HG03565 (cell line): ENCODE results near the gene SLC16A1.
"Not testable (repeated sequence)": the region's sequence is repeated elsewhere in the genome, so short reads cannot be mapped to it uniquely, and the experiment has no call there.

Experiments
- ATAC-seq: cut with Tn5 transposase; IDR thresholded peaks from one replicate; pipeline ENCODE4 v1.9.1; 2021; ENCODE audit warnings: mild to moderate bottlenecking, moderate library complexity; ENCODE audit not compliant: unreplicated experiment

SLC16A1 gene, protein sequence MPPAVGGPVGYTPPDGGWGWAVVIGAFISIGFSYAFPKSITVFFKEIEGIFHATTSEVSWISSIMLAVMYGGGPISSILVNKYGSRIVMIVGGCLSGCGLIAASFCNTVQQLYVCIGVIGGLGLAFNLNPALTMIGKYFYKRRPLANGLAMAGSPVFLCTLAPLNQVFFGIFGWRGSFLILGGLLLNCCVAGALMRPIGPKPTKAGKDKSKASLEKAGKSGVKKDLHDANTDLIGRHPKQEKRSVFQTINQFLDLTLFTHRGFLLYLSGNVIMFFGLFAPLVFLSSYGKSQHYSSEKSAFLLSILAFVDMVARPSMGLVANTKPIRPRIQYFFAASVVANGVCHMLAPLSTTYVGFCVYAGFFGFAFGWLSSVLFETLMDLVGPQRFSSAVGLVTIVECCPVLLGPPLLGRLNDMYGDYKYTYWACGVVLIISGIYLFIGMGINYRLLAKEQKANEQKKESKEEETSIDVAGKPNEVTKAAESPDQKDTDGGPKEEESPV

DNA sequence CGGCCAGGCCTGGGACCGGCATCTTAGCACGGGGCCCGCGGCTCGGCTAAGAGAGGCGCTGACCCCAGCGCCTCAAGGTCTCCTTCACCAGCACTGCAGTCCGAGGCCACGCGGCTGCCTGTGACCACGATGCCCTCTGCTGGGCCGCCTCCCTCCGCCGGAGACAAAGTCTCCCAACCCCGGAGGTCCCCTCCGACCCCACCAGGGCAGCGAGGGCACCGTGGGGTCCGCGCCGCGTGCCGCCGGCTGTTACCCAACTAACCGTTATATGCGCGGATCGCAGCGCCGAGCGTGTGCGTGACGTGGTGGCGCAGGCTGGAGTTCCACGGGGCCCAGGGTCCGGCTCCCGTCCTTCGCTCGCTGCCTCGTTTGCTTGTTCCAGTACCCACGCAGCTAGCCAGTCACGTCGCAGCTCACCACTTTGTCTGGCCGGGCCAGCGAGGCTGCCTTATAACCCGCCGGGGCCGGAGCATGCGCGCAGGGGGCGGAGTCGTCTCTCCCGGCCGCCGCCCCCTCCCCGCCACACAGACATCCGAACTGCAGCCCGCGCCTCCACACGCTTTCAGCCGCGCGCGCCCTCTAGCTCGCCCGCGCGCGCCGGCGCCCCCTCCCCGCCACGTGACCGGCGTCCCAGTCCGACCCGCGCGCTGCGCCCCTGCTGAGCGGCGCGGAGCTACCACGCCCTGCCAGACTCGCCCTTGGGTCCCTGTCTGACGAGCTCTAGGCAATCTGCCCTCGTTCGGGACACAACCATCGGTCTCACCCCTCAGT, at the start of gene SLC16A1:
TSS of gene SLC16A1 (minus strand) at position 424 of the 771 bp plus-strand sequence. CDS start 26,888 bp downstream, outside the sequence.
- ATAC-seq: peak; percentile 54

DNA sequence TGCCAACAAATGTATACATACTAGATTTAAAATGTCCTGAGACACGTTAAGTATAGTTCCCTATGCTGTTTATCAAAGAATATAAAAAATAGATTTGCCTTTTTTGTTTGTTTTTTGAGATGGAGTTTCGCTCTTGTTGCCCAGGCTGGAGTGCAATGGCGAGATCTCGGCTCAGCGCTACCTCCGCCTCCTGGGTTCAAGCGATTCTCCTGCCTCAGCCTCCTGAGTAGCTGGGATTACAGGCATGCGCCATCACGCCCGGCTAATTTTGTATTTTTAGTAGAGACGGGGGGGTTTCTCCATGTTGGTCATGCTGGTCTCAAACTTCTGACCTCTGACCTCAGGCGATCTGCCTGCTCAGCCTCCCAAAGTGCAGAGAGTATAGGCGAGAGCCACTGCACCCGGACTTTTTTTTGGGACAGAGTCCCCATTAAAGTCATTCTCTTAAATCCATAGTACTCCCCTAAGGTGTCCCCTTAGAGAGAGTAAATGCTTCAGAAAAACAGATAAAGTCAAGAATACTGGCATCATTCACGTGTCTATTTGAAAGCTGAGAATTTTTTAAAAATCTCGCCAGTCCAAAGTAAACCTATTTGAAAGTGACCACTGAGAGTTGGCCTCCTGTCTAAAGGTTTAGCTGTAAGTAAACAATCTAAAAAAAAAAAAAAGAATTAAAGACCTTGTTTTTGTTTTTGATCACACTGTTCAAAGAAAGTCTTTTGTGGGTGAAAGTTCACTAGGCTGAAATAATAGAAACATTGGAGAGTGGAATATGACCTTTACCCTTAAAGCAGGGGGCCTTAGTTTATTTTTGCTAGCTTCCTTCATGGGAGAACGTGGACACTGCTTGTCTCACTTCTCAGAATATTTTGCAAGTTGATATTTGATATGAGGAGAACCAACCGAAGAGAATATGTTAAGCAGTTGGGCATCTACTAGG, 48.0 kb upstream of the SLC16A1 start:
- ATAC-seq: no peak

DNA sequence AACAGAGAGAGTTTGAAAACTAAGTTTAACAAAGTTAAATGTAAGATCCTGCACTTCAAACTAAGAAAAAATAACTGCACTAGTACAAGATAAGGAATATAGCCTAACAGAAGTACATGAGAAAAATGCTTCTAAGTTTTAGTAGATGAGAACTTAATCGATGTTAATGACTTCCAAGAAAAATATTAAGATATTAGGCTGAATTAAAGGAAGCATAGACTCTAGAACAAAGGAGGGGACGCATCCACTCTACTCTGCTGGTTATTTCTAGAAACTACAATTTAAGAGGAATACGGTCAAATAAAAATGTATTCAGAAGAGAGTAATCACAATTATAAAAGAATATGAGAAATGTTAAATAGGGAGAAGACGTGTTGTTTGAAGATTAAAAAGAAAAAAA, 46.3 kb upstream of the SLC16A1 start:
- ATAC-seq: no peak

DNA sequence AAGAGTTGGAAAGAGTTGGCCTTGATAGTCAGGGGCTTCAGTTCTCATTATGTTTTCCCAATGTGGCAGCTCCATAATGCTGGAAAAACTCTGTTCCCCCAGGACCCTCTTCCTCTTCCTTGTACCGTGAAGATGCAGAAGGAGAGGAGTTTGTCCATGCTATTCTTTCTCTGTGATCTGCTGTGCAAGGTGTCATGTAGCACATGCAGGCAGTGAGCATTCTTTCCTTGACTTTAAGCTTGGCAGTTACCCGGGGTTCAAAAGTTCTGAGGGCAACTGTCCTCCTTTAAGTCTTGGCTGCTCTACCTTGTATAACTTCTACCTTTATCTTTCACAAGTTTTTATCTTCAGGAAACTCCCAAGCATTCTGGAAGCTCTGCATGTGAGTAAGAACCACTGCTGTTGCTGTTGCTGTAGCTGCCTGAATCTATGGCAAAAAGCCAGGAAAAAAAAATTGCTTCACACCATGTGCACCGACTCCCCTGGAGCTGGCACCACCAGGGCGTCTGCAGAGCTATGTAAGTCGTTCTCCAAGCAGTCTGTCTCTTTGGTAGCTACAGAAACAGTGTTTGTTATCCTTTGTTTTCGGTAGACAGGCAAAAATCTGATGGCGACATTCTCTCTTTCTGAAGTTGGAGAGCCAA, 42.7 kb upstream of the SLC16A1 start:
- no peak for ATAC-seq

DNA sequence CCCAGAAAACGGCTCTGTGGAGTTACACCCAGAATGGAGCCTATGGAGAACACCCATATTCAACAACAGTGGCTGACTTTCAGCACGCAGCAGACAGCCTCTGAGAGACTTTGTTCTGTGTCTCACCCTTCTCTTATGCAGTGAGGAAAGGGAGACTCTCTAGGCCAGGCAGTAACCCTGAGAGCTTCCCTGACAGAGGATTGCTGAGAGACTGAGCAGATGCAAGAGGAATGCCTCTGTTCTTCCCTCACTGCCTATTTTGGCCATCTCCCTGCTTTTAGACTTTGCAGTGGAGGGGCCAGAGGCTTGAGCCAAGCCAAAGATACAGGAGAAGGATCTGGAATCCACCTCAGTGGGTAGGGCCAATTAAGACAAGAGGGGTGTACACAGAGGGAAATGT, 41.8 kb upstream of the SLC16A1 start:
- ATAC-seq: no peak

DNA sequence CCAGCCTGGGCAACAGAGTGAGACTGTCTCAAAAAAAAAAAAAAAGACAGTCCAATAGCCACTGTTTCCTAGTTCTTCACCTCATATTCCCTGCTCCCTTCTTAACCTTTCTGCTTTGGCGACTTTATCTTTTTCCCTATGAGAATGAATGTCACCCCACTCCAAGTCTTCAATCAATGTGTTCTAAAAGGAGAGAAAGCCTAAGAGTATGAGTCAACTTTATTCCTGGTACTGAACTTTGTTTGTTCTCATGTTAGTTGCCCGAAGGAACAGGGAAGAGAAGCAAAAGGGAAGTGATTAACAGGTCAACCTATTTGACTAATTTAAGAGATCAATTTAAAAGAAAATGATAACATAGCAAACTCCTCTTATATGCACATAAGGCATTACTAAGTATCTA, 39.9 kb upstream of the SLC16A1 start:
- no peak for ATAC-seq

DNA sequence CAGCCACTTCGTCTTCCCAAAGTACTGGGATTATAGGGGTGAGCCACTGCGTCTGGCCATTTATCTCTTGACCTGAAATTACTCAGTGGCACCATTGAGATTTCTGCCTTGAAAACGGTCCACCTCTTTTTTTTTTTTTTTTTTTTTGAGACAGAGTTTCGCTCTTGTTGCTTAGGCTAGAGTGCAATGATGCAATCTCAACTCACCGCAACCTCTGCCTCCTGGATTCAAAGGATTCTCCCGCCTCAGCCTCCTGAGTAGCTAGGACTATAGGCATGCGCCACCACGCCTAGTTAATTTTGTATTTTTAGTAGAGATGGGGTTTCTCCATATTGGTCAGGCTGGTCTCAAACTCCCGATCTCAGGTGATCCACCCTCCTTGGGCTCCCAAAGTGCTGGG, 39.0 kb upstream of the SLC16A1 start:
- not testable (repeated sequence) for ATAC-seq

DNA sequence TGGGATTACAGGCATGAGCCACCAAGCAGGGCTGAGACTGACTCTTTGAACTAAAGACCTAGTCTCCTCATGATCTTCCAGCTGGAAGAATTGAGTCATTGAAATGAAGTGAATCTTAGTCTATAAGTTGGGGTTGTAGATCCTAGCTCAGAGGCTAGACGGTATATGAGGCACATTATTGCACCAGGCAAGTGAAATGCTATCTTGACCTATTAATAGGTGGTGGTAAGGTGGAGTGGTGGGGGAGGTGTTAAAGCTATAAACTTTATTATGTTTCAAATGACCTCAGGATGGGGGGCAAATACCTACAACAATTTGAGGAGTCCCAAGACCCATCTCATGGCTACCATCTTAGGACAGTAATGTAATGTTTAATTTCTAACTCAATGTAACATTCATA, 36.8 kb upstream of the SLC16A1 start:
- ATAC-seq: no peak

DNA sequence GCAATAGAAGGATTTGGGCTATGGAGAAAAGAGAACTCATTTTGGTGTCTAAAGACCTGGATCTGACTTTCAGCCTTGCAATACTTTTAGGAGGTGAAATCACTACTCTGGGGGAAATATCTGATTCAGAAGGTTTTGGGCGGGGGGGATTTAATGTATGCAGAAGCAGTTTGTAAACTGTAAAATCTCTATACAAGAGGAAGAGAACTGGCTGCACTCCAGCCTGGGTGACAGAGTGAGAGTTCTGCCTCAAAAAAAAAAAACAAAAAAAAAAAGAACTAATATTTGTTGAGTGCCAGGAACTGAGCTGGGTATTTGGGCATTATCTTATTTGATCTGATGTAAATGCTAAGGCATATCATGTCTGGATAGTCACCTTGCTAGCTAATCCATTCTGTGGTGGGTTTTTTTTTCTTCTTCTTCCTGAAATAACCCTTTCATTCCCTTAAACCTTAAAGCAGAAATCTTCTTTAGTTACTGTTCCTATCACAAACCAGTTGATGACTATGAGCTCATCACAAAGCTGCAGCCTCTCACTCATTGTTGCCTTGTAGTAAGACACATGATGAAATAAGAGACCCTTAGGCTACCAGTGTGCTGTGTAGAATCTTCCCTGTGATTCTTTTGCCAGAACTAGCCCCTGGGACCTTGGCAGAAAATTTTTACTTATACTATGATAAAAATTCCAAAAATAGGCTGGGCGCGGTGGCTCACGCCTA, 35.6 kb upstream of the SLC16A1 start:
- no peak for ATAC-seq

DNA sequence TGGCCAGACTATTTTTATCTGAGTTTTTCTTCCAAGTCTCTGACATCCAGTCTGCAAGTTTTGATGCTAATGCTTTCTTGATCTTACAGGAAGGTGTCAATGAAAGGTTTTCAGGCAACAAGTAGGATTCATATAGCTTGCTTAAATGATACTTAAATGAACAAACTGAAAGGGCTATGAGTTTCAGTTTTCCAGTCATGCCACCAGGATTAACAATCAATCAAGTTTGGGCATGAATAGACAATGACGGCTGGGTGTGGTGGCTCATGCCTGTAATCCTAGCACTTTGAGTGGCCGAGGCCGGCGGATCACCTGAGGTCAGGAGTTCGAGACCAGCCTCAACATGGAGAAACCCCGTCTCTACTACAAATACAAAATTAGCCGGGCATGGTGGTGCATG, 34.3 kb upstream of the SLC16A1 start:
- ATAC-seq: no peak

DNA sequence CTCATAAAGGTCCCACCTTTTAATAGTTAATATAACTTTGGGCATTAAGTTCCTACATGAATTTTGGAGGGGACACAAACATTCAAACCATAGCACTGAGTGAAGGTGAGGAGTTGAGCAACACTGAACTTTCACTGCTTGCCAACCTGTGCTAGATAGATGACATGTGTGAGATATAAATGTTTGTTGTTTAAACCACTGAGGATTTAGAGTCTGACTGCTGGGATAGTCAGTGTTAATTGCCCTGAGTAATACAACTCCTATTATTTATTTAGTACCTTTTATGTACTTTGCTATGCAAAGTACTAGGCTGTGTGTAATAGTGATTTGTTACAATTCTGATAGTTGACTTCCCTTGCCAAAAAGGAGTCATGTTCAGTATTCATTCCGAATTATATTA, 32.4 kb upstream of the SLC16A1 start:
- ATAC-seq: no peak

DNA sequence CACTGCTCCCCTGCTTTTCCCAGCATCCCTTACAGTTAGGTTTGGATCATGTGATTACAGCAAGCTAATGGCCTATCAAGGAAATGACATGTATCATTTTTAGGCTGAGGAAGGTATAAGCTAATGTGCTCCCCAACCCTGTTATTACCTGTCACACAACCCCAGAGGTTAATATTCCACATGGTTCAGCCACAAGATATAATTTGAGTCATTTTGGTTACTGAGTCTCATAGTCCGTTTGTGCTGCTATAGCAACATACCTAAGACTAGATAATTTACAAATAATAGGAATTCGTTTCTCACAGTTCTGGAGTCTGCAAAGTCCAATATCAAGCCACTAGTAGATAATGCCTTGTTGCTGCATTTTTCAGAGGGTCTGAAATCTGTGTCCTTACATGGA, 29.1 kb upstream of the SLC16A1 start:
- peak; percentile 42 for ATAC-seq

DNA sequence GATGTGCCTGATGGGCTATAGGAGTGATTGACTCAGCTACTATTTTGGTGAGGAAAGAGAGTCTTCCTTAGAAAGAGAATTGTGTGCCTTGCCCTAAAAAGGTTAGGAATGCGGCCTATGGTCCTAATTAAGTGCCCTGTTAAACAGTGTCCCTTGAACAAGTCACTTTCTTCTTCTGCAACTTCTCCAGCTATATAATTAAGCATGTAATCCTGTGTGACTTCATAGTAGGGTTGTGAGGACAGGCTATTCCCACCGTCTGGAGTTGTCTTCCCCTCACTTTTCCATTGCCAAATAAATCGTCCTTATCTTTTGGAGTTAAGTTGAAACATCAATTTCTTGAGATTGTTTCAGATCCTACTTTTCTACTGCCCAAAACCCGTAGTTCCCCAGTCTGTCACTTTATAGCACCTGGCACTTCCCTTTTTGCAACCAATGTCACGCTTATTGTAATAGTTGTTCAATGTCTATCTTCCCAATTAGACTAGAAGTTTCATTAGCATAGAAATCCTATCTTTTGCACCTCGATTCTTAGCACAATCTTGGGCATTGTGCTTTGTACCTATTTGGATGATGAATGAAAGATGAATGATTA, 27.6 kb upstream of the SLC16A1 start:
- ATAC-seq: no peak

DNA sequence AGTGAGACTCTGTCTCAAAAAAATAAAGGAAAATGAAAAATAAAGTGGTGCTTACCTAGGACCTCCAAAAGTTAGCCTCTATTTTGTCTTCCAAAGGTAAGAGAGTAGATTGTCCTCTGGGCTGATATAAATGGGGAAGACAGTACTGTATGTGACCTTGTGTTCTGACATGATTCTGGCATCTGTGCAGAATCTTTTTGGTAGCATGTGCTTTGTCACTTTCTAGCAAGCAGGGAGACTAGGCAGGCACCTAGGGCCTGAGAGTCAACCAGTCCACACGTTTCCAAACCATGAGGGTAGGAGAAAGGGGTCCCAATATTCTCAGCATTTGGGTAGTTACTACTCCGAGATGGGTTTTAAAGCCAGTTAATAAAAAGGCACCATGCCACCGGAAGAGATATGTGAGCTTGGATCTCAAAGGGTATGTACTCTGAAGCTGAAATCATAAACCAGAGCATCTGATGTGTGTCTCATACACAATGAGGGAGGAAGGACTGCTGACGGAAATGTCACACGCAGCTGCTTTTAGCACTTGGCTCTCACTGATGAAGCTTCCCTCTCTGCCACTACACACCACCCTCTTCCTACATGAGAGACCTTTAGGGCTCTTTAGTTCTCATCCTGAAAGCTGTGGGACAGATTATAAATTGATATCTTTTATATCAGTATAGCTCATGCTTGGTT, 27.0 kb upstream of the SLC16A1 start:
- no peak for ATAC-seq

DNA sequence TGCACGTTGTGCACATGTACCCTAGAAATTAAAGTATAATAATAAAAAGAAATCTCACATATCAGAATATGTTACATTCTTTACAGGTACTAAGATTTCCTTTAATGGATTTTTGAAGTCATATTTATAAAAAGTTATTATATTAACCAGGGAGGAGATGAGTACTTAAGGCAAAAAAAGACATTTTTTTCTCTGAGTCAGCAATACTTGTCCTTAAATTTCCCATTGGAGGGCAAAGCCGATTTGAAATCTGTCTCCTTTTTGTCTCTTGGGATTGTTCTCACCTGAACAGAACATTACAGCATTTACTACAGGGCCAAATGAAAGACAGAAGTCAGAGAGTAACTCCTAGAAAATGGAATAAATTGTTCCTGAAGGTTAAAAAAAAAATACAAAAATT, 26.3 kb upstream of the SLC16A1 start:
- no peak for ATAC-seq

DNA sequence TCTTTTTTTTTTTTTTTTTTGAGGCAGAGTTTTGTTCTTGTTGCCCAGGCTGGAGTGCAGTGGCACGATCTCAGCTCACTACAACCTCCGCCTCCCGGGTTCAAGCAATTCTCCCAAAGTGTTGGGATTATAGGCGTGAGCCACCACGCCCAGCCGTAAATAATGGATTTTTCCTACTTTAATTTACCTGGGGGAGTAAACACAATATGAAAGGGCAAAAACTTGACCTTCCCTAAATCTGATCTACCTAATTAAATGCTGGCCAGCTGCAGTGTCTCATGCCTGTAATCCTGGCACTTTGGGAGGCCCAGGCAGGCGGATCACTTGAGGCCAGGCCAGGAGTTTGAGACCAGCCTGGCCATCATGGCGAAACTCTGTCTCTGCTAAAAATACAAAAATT, 25.8 kb upstream of the SLC16A1 start:
- not testable (repeated sequence) for ATAC-seq

DNA sequence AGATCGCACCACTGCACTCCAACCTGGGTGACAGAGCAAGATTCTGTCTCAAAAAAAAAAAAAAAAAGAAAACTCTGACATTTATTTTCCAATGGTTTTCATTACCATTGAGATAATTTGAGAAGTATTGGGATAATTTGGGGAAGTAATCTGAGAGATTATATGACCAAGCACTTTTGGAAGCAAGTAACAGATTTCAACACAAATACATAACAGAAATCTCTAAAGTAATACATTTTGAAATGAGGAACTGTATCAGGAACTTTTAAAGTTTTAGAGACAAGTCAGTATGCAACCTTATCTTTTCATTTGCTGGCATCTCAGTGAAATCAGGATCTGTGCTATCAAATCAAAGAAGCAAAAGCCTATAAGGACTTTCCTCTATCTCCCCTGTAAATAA, 25.4 kb upstream of the SLC16A1 start:
- no peak for ATAC-seq

DNA sequence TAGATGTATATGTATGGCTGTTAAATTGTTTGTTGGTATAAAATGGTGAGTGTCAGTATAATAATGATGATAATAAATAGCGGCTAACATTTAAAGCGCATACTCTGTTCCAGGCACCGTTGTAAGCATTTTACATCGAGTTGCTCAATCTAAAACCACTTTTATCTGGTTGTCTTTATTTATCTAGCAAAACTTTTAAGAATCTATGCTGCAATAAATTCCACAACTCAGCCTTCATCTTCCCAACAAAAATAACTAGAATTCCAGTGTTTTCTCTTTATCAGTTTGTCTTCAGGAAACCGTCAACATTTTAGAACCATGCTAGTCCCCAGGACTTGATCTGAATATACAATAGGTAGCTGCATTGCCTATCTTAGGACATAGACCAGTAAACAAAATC, 19.3 kb upstream of the SLC16A1 start:
- no peak for ATAC-seq

DNA sequence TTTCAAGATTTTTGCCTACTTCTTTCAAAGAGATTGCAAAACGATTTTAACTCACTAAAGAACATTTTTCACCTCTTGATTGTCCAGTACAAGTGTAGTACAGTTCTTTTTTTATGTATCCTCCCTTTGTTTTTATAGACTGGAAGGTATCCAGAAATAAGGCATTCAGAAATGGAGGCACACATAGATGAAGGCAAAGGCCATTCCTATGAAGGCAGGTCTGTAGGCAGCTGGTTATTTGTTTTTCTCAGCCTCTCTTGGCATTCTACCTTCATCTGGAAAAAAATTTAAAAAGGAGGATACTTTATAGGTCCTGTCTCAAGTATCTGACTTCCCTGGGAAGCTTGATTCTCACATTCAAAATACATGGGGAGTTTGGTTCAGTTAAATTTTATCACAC, 18.6 kb upstream of the SLC16A1 start:
- ATAC-seq: no peak
